GM12891 (cell line): ENCODE measurements around the gene GRIFIN.

Experiments
- POLR2A ChIP-seq: IDR thresholded peaks from 2 replicates; pipeline ENCODE4 v1.6.1; 2011; ENCODE audit warnings: low read depth, low read length, control low read depth
- SPI1 ChIP-seq: IDR thresholded peaks from 2 replicates; pipeline ENCODE4 v1.6.1; 2011; ENCODE audit warnings: low read depth, low read length, control low read depth

DNA sequence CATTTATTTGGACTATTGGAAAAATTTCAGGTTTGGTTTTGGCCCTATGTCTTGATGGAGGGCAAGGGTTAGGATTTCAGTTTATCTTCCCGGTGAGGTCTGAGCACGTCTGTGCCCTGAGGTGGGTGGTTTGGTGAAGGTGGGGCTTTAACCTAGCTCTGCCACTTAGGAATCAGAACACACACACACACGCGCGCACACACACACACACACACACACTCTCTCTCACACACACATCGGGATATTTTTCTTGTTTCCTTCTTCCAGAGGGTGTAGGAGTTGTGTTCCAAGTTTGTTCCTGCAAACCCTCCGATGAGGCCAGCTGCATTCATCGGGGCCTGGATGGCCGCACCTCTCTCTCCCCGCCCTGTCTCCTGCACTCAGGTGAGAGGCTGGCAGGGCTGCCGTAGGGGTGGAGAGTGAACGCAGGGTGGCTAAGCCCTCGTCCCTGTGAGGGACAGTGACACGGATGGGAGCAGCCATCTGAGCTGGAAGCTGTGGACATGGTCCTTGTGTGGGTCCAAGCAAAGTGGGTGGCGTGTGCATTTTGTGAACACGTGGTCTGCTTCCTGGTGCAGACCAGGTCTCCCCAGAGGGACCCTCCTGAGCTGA is 38.6 kb downstream of the GRIFIN start:
- no peak for TF ChIP-seq POLR2A
- TF ChIP-seq SPI1, result no peak
